Trophoblast cell (in vitro differentiated cells and primary cell): ENCODE measurements around the gene C5orf22.

ENCODE experiments used
- DNase-seq, 2 donors: peaks; one replicate each; pipeline ENCODE4 v3.0.0-alpha.2; 2016
- H2AFZ ChIP-seq: 2 replicates; pipeline ENCODE4 v1.6.1; 2013; ENCODE audit warnings: low read length, moderate library complexity, mild to moderate bottlenecking; ENCODE audit not compliant: insufficient read depth, poor library complexity
- H2AK5ac ChIP-seq: 2 replicates; pipeline ENCODE4 v1.6.1; 2013; ENCODE audit warnings: mild to moderate bottlenecking, low read length
- H2BK120ac ChIP-seq: 2 replicates; pipeline ENCODE4 v1.6.1; 2013; ENCODE audit warnings: low read length, mild to moderate bottlenecking, moderate library complexity; ENCODE audit not compliant: insufficient read depth, poor library complexity
- H2BK12ac ChIP-seq: 2 replicates; pipeline ENCODE4 v1.6.1; 2013; ENCODE audit warnings: mild to moderate bottlenecking, low read length, moderate library complexity
- H2BK5ac ChIP-seq: 2 replicates; pipeline ENCODE4 v1.6.1; 2013; ENCODE audit warnings: low read length, low read depth, moderate library complexity, mild to moderate bottlenecking; ENCODE audit not compliant: poor library complexity
- H3K14ac ChIP-seq: 2 replicates; pipeline ENCODE4 v1.6.1; 2013; ENCODE audit warnings: mild to moderate bottlenecking, low read length
- H3K18ac ChIP-seq: 2 replicates; pipeline ENCODE4 v1.6.1; 2013; ENCODE audit warnings: mild to moderate bottlenecking, low read length
- H3K23ac ChIP-seq: 2 replicates; pipeline ENCODE4 v1.6.1; 2013; ENCODE audit warnings: low read length
- H3K27ac ChIP-seq: 2 replicates; pipeline ENCODE4 v1.5.1; 2013; ENCODE audit warnings: low read depth, mild to moderate bottlenecking, inconsistent platforms, low read length, moderate library complexity
- H3K27me3 ChIP-seq: 2 replicates; pipeline ENCODE4 v1.6.1; 2013; ENCODE audit warnings: inconsistent platforms, mild to moderate bottlenecking, low read length, moderate library complexity; ENCODE audit not compliant: insufficient read depth
- H3K36me3 ChIP-seq, 2 experiments: 1 replicate in 1 of 2; 2 replicates in 1 of 2; pipeline ENCODE4 v1.6.1; 2013; ENCODE audit warnings: low read length in 2 of 2, mild to moderate bottlenecking in 2 of 2, moderate library complexity in 1 of 2; ENCODE audit not compliant: insufficient read depth in 2 of 2, control insufficient read depth in 1 of 2
- H3K4ac ChIP-seq: 2 replicates; pipeline ENCODE4 v1.6.1; 2013; ENCODE audit warnings: low read depth, mild to moderate bottlenecking, low read length, moderate library complexity
- H3K4me1 ChIP-seq, 2 experiments: 1 replicate in 1 of 2; 2 replicates in 1 of 2; pipeline ENCODE4 v1.6.1; 2013; ENCODE audit warnings: low read length in 2 of 2, mild to moderate bottlenecking in 2 of 2, moderate library complexity in 1 of 2; ENCODE audit not compliant: insufficient read depth in 2 of 2, control insufficient read depth in 1 of 2
- H3K4me2 ChIP-seq: 2 replicates; pipeline ENCODE4 v1.6.1; 2013; ENCODE audit warnings: inconsistent platforms, mild to moderate bottlenecking, low read length, moderate library complexity
- H3K4me3 ChIP-seq: 2 replicates; pipeline ENCODE4 v1.5.1; 2013; ENCODE audit warnings: mild to moderate bottlenecking, low read depth, low read length, inconsistent platforms
- H3K79me1 ChIP-seq: one replicate; pipeline ENCODE4 v1.6.1; 2013; ENCODE audit warnings: low read length
- H3K79me2 ChIP-seq: 2 replicates; pipeline ENCODE4 v1.6.1; 2013; ENCODE audit warnings: low read length, mild to moderate bottlenecking; ENCODE audit not compliant: control insufficient read depth, insufficient read depth, poor library complexity
- H3K9ac ChIP-seq: 2 replicates; pipeline ENCODE4 v1.6.1; 2013; ENCODE audit warnings: mild to moderate bottlenecking, low read length
- H3K9me3 ChIP-seq: 2 replicates; pipeline ENCODE4 v1.6.1; 2013; ENCODE audit warnings: low read depth, mild to moderate bottlenecking, control low read depth, inconsistent platforms, low read length; ENCODE audit not compliant: insufficient read depth
- H4K12ac ChIP-seq: 2 replicates; pipeline ENCODE4 v1.6.1; 2013; ENCODE audit warnings: low read depth, mild to moderate bottlenecking, low read length, moderate library complexity
- H4K8ac ChIP-seq: 2 replicates; pipeline ENCODE4 v1.6.1; 2013; ENCODE audit warnings: low read depth, mild to moderate bottlenecking, low read length, moderate library complexity
- H4K91ac ChIP-seq: one replicate; pipeline ENCODE4 v1.6.1; 2013; ENCODE audit warnings: low read depth, mild to moderate bottlenecking, low read length, moderate library complexity
- WGBS: extraction: QIAGEN DNeasy Blood & Tissue Kit; methylation state at CpG from one replicate; pipeline ENCODE4 v1.1.7; 2013; ENCODE audit warnings: missing lambda C conversion rate; ENCODE audit not compliant: insufficient read length, insufficient coverage; ENCODE audit errors: extremely low coverage; 5-methylcytosine and 5-hydroxymethylcytosine counted together

Gene C5orf22

DNA sequence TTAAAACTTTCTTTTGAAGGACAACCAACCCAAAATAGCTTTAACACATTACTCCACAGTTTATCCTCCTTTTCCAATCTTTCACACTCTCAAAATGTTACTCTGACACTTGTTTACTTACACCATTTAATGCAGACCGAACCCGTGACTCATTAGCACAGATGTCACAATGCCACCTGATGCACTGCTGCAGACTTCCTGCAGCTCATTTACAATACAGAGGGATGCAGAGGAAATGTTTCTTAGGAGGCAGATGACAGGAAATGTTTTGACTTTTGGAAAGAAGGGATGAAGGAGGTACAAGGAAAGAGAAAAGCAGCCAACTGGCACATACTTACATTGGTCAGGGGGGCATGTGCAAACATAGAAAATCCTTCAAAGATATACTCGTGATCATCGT lies 39.2 kb upstream of the C5orf22 start:
- H3K23ac ChIP-seq = no peak overlapping the region
- no peaks in the 10 kb centered on the region for H3K79me1 ChIP-seq
- H3K14ac ChIP-seq = no peak overlapping the region
- no peak overlapping the region for H3K4ac ChIP-seq
- H2BK120ac ChIP-seq = no peak overlapping the region
- no peak overlapping the region for H2BK12ac ChIP-seq
- H3K79me2 ChIP-seq = no peaks in the 10 kb centered on the region
- no peaks in the 10 kb centered on the region for H3K27me3 ChIP-seq
- no peak overlapping the region for H3K9ac ChIP-seq
- H3K27ac ChIP-seq = no peak overlapping the region
- no peak overlapping the region for H4K8ac ChIP-seq
- no peak overlapping the region for H4K12ac ChIP-seq
- WGBS = no CpG with 5 or more reads among the region's 4 CpGs
- no peak overlapping the region for H3K4me3 ChIP-seq
- peaks cover 25 to 39% of the 10 kb centered on the region in 2 experiments for H3K36me3 ChIP-seq
- DNase-seq = no peak
- H2AFZ ChIP-seq = no peak overlapping the region
- H2AK5ac ChIP-seq = no peak overlapping the region
- no peaks in the 10 kb centered on the region for H3K4me1 ChIP-seq
- no peak overlapping the region for H3K18ac ChIP-seq
- H3K9me3 ChIP-seq = no peaks in the 10 kb centered on the region
- no peak overlapping the region for H4K91ac ChIP-seq
- no peak overlapping the region for H3K4me2 ChIP-seq
- H2BK5ac ChIP-seq = no peak overlapping the region

DNA sequence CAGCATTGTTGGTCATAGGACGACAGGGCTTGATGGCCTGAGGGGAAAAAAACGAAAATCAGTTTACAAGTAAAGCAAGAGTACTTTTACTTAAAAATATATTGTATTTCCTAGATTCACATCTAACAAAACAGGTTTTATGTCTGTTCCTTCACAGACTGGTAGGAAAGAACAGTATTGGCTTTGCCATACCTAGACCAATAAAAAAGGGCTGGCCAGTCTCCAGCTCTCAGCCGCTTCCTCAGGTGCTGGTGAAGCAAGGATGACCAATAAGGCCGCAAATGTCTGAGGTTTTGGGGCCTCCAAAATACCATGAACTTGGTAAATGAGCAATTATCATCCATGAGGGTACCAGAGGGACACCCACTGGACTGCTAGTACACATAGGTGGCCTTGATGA lies 36.8 kb upstream of the C5orf22 start:
- Histone ChIP-seq H3K9ac (no peak overlapping the region), H2AK5ac (no peak overlapping the region), H2AFZ (no peak overlapping the region), H3K4me1 (no peaks in the 10 kb centered on the region), H3K79me2 (no peaks in the 10 kb centered on the region), H3K79me1 (no peaks in the 10 kb centered on the region), H3K9me3 (no peaks in the 10 kb centered on the region), H3K36me3 (peaks cover 31 to 53% of the 10 kb centered on the region in 2 experiments), H4K8ac (no peak overlapping the region), H4K91ac (no peak overlapping the region), H3K27me3 (no peaks in the 10 kb centered on the region), H3K14ac (no peak overlapping the region), H2BK5ac (no peak overlapping the region), H3K4me3 (no peak overlapping the region), H3K4me2 (no peak overlapping the region), H2BK120ac (no peak overlapping the region), H2BK12ac (no peak overlapping the region), H3K4ac (no peak overlapping the region), H3K23ac (no peak overlapping the region), H4K12ac (no peak overlapping the region), H3K27ac (no peak overlapping the region), H3K18ac (no peak overlapping the region)
- DNase-seq = no peak
- WGBS = no CpG with 5 or more reads among the region's 4 CpGs

DNA sequence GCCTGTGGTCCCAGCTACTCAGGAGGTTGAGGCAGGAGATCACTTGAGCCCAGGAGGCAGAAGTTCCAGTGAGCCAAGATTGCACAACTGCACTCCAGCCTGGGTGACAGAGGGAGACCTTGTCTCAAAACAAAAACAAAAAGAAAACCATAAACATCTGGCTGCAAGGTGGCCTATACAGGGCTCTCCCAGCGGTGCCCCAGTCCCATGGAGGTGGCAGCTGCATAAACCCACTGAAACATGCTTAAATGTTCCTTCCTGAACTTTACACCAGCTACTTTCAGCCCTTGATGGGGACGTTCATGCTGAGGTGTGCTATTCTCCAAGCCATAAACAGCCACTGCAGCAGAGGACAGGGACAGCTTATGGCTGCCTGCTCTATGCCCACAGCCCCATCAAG lies 35.8 kb upstream of the C5orf22 start:
- Histone ChIP-seq H3K27me3 (no peaks in the 10 kb centered on the region), H3K4me2 (no peak overlapping the region), H3K36me3 (peaks cover 31 to 62% of the 10 kb centered on the region in 2 experiments), H2BK5ac (no peak overlapping the region), H3K23ac (no peak overlapping the region), H3K4ac (no peak overlapping the region), H3K9me3 (no peaks in the 10 kb centered on the region), H3K18ac (no peak overlapping the region), H3K9ac (no peak overlapping the region), H2AFZ (no peak overlapping the region), H2BK12ac (no peak overlapping the region), H3K4me3 (no peak overlapping the region), H4K8ac (no peak overlapping the region), H3K79me2 (no peaks in the 10 kb centered on the region), H2AK5ac (no peak overlapping the region), H3K27ac (no peak overlapping the region), H4K91ac (no peak overlapping the region), H2BK120ac (no peak overlapping the region), H4K12ac (no peak overlapping the region), H3K79me1 (no peaks in the 10 kb centered on the region), H3K14ac (no peak overlapping the region), H3K4me1 (no peaks in the 10 kb centered on the region)
- DNase-seq = no peak
- no CpG with 5 or more reads among the region's 2 CpGs for WGBS

DNA sequence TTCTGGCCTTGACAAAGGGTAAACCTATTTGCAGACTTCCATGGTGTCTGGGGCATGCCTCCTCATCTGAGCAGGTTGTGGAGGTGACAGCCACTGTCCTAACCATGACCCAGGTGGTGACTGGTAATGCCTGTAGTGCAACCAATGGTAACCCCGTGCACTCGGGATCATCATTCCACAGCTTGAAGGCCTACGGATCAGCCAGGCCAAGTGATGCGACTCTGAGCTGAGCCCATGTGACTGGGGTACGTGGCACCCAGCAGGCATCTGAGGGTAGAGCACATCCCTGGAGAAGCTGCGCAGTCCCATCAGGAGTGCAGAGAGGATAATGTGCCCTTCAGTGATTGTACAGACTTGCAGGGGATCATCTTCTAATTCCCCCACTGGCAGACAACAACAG lies 35.2 kb upstream of the C5orf22 start:
- Histone ChIP-seq H2BK12ac (no peak overlapping the region), H3K9me3 (no peaks in the 10 kb centered on the region), H3K4me1 (no peaks in the 10 kb centered on the region), H3K79me2 (no peaks in the 10 kb centered on the region), H2AFZ (no peak overlapping the region), H4K12ac (no peak overlapping the region), H3K4me2 (no peak overlapping the region), H3K4ac (no peak overlapping the region), H3K14ac (no peak overlapping the region), H3K18ac (no peak overlapping the region), H3K9ac (no peak overlapping the region), H3K36me3 (peaks cover 29 to 68% of the 10 kb centered on the region in 2 experiments), H3K27me3 (no peaks in the 10 kb centered on the region), H4K91ac (no peak overlapping the region), H4K8ac (no peak overlapping the region), H3K27ac (no peak overlapping the region), H2BK120ac (no peak overlapping the region), H2BK5ac (no peak overlapping the region), H2AK5ac (no peak overlapping the region), H3K79me1 (no peaks in the 10 kb centered on the region), H3K23ac (no peak overlapping the region), H3K4me3 (no peak overlapping the region)
- no CpG with 5 or more reads among the region's 6 CpGs for WGBS
- no peak for DNase-seq
